Mesothelial cell of epicardium (in vitro differentiated cells): Measurements from ENCODE around the gene REEP1. TPM values are rescaled to one million over a fixed set of nuclear protein-coding genes. Genes with fewer than 3 reads are reported as not detected.
A peak's percentile ranks its signal among the peaks of the same experiment; 100 is the strongest.
"Not testable (repeated sequence)": the region's sequence is repeated elsewhere in the genome, so short reads cannot be mapped to it uniquely, and the experiment has no call there.

Source experiments
- DNase-seq, 2 experiments: peaks; one replicate each; pipeline ENCODE4 v3.0.0; 2021; ENCODE audit warnings: low spot score in 2 of 2; ENCODE audit not compliant: unreplicated experiment in 2 of 2
- H3K27ac Mint-ChIP-seq: 2 replicates; pipeline ENCODE4 v1.8.0; 2021; ENCODE audit warnings: mixed read lengths
- H3K27me3 Mint-ChIP-seq: 2 replicates; pipeline ENCODE4 v1.8.0; 2021; ENCODE audit warnings: low read depth, mixed read lengths
- H3K36me3 Mint-ChIP-seq: 2 replicates; pipeline ENCODE4 v1.8.0; 2021; ENCODE audit warnings: mixed read lengths
- H3K4me1 Mint-ChIP-seq: 2 replicates; pipeline ENCODE4 v1.8.0; 2021; ENCODE audit warnings: mixed read lengths
- H3K4me3 Mint-ChIP-seq: 2 replicates; pipeline ENCODE4 v1.8.0; 2021; ENCODE audit warnings: mild to moderate bottlenecking, moderate library complexity, mixed read lengths
- H3K9me3 Mint-ChIP-seq: 2 replicates; pipeline ENCODE4 v1.8.0; 2021; ENCODE audit warnings: mixed read lengths
- total RNA-seq: library from RNA; stranded (reverse); gene quantifications from 3 replicates; pipeline ENCODE4 v1.2.1, GENCODE V29; 2021
- TF ChIP-seq, protein P1 (sequence below): fragments of 200-600 bp; sonication (generic); IDR thresholded peaks from one replicate; pipeline ENCODE4 v1.5.0; 2021; ENCODE audit warnings: antibody characterized with exemption; ENCODE audit not compliant: unreplicated experiment

The REEP1 gene
- total RNA-seq, 1 donor from 2014 or later, result 1.9 TPM

GRCh38 chr2:86249579-86250391 lies 87.6 kb downstream of the REEP1 start:
- Mint-ChIP-seq H3K27me3 (peaks cover 11% of the 10 kb centered on the region), H3K4me1 (peaks cover 23% of the 10 kb centered on the region), H3K4me3 (no peak overlapping the region), H3K9me3 (no peaks in the 10 kb centered on the region), H3K36me3 (no peaks in the 10 kb centered on the region), H3K27ac (peak overlapping the region; percentile 61)
- TF ChIP-seq, protein P1, sequence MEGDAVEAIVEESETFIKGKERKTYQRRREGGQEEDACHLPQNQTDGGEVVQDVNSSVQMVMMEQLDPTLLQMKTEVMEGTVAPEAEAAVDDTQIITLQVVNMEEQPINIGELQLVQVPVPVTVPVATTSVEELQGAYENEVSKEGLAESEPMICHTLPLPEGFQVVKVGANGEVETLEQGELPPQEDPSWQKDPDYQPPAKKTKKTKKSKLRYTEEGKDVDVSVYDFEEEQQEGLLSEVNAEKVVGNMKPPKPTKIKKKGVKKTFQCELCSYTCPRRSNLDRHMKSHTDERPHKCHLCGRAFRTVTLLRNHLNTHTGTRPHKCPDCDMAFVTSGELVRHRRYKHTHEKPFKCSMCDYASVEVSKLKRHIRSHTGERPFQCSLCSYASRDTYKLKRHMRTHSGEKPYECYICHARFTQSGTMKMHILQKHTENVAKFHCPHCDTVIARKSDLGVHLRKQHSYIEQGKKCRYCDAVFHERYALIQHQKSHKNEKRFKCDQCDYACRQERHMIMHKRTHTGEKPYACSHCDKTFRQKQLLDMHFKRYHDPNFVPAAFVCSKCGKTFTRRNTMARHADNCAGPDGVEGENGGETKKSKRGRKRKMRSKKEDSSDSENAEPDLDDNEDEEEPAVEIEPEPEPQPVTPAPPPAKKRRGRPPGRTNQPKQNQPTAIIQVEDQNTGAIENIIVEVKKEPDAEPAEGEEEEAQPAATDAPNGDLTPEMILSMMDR, result no peak
- DNase-seq, result no peak

GRCh38 chr2:86249176-86249575 lies 88.2 kb downstream of the REEP1 start:
- TF ChIP-seq, protein P1, result no peak
- no peak for DNase-seq
- Mint-ChIP-seq H3K4me3 (no peak overlapping the region), H3K4me1 (peaks cover 24% of the 10 kb centered on the region), H3K36me3 (no peaks in the 10 kb centered on the region), H3K9me3 (peaks cover 3% of the 10 kb centered on the region), H3K27me3 (peaks cover 8% of the 10 kb centered on the region), H3K27ac (peak overlapping the region; percentile 61)

DNA sequence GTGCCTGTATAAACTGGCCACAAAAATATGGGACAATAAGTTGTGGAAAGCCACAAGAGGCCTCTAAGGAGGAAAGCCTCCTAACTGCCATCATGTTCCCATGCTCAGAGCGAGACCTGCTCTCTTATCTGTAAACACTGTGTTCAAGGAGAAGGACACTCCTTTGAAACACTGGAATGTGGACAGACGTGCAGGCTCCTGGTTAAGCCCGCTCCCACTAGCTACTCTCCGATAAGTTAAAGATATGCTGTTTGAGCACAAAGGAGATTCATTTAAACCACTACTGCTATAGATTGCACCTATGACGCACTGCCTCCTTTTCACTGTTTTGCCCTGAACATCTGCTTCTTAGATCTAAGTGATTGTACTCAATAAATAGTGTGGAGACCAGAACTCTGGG lies 92.2 kb downstream of the REEP1 start:
- H3K4me3 Mint-ChIP-seq, result not testable (repeated sequence)

DNA sequence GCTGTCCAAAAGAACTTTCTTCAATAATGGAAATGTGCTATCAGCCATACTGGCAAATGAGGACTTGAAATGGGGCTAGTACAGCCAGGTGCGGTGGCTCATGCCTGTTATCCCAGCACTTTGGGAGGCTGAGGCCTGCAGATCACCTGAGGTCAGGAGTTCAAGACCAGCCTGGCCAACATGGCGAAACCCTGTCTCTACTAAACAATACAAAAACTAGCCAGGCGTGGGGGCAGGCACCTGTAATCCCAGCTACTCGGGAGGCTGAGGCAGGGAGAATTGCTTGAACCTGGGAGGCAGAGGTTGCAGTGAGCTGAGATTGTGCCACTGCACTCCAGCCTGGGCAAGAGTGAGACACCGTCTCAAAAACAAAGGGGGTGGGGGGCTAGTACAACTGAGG lies 92.6 kb downstream of the REEP1 start:
- not testable (repeated sequence) for H3K4me3 Mint-ChIP-seq, H3K36me3 Mint-ChIP-seq, DNase-seq, H3K27me3 Mint-ChIP-seq, H3K9me3 Mint-ChIP-seq
- H3K27ac Mint-ChIP-seq, result peak overlapping the region; percentile 89
- H3K4me1 Mint-ChIP-seq, result peaks cover 26% of the 10 kb centered on the region

More for the DNA sequence above, 92.2 kb downstream of the REEP1 start:
- H3K9me3 Mint-ChIP-seq, H3K36me3 Mint-ChIP-seq, DNase-seq, H3K27me3 Mint-ChIP-seq: not testable (repeated sequence)
- peaks cover 26% of the 10 kb centered on the region for H3K4me1 Mint-ChIP-seq
- H3K27ac Mint-ChIP-seq, result peak overlapping the region; percentile 89

DNA sequence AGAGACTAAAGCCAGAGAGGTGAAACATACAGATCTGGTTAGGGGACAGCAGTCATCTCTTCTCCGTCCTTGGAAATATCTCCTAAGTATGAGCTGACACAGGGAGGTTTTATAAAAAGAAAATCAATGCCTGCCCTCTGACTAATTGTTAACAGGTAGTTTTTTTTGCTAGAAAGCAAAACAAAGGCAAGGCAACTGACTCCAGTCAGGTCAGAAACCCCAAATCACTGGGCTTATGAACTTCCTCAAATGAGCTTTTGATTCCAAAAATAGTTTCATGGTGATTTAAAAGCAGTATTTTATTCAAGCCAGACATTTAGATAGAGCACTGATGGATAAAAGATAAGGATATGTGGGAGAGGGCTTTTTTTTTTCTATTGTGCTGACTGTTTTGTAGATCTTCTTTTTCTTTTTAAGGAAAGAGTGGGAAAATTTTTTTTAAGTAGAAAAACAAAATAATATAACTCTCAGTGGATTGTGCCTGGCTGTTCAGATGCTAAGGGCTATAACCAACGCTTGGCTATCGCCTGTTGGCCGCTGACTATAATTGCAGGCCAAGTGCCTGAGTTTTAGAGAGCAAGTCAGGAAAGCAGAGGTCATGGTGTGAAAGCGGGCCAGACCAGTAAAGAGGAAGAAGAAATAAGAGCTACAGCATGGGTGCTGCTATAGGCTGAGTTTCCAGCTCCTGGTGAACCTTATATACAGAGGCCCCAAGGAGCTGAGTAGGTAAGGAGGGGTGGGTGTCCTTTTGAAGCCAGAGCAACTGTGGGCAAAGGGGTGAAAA lies 93.3 kb downstream of the REEP1 start:
- H3K27me3 Mint-ChIP-seq, result peaks cover 4% of the 10 kb centered on the region
- no peak overlapping the region for H3K4me3 Mint-ChIP-seq
- H3K36me3 Mint-ChIP-seq, result no peaks in the 10 kb centered on the region
- TF ChIP-seq, protein P1, result no peak
- peaks cover 22% of the 10 kb centered on the region for H3K4me1 Mint-ChIP-seq
- peak overlapping the region; percentile 62 for H3K27ac Mint-ChIP-seq
- H3K9me3 Mint-ChIP-seq, result peaks cover 6% of the 10 kb centered on the region
- DNase-seq, result no peak

GRCh38 chr2:86243272-86243671 lies 94.2 kb downstream of the REEP1 start:
- DNase-seq, result no peak
- TF ChIP-seq, protein P1, result no peak
- no peak overlapping the region for H3K4me3 Mint-ChIP-seq
- H3K4me1 Mint-ChIP-seq, result peaks cover 22% of the 10 kb centered on the region
- H3K9me3 Mint-ChIP-seq, result peaks cover 6% of the 10 kb centered on the region
- no peaks in the 10 kb centered on the region for H3K36me3 Mint-ChIP-seq
- H3K27me3 Mint-ChIP-seq, result peaks cover 8% of the 10 kb centered on the region
- H3K27ac Mint-ChIP-seq, result peak overlapping the region; percentile 62
